Measurements from ENCODE around the gene EHMT1.

Gene EHMT1

GRCh38 chr9:137665697-137666512, 47.1 kb downstream of the EHMT1 start:
- H3K4me3 ChIP-seq (replicated peaks; ENCODE audit: low read depth, low read length): no peak overlapping the region
- TF ChIP-seq CTCF (IDR thresholded peaks at IDR 0.05; ENCODE audit: low read depth, low read length, missing control alignments): peak; percentile 12
- DNase-seq (ENCODE audit: extremely low read depth, low read depth): no peak

GRCh38 chr9:137666513-137666822, 47.7 kb downstream of the EHMT1 start:
- TF ChIP-seq CTCF (IDR thresholded peaks at IDR 0.05; ENCODE audit: low read depth, low read length, missing control alignments): no peak
- no peak for DNase-seq (ENCODE audit: extremely low read depth, low read depth)
- H3K4me3 ChIP-seq (replicated peaks; ENCODE audit: low read depth, low read length): no peak overlapping the region

- TF ChIP-seq CTCF (IDR thresholded peaks at IDR 0.05; ENCODE audit: low read depth, low read length, missing control alignments): no peak
- H3K4me3 ChIP-seq (replicated peaks; ENCODE audit: low read depth, low read length): no peak overlapping the region
- DNase-seq (ENCODE audit: extremely low read depth, low read depth): no peak
Observed at GRCh38 chr9:137666955-137667670, 48.3 kb downstream of the EHMT1 start.

- no peak for DNase-seq (ENCODE audit: extremely low read depth, low read depth)
- TF ChIP-seq CTCF (IDR thresholded peaks at IDR 0.05; ENCODE audit: low read depth, low read length, missing control alignments): no peak
- no peak overlapping the region for H3K4me3 ChIP-seq (replicated peaks; ENCODE audit: low read depth, low read length)
Observed at GRCh38 chr9:137668203-137668602, 49.4 kb downstream of the EHMT1 start.

- H3K4me3 ChIP-seq (replicated peaks; ENCODE audit: low read depth, low read length): no peak overlapping the region
- DNase-seq (ENCODE audit: extremely low read depth, low read depth): no peak
- no peak for TF ChIP-seq CTCF (IDR thresholded peaks at IDR 0.05; ENCODE audit: low read depth, low read length, missing control alignments)
Observed at GRCh38 chr9:137669261-137669672, 50.5 kb downstream of the EHMT1 start.

- TF ChIP-seq CTCF (IDR thresholded peaks at IDR 0.05; ENCODE audit: low read depth, low read length, missing control alignments): no peak
- H3K4me3 ChIP-seq (replicated peaks; ENCODE audit: low read depth, low read length): no peak overlapping the region
Observed at GRCh38 chr9:137670391-137671195, 51.8 kb downstream of the EHMT1 start.

More at GRCh38 chr9:137670391-137671195, 51.8 kb downstream of the EHMT1 start:
- no peak for DNase-seq (ENCODE audit: extremely low read depth, low read depth)

Measured in HFF-Myc (cell line).